IPS-15b (cell line): ENCODE measurements around the gene POU3F1.

ENCODE experiments used
- H3K27me3 ChIP-seq: one replicate; pipeline ENCODE4 v1.6.1; 2013; ENCODE audit warnings: low read length; ENCODE audit not compliant: control insufficient read depth, insufficient read depth
- H3K36me3 ChIP-seq: one replicate; pipeline ENCODE4 v1.6.1; 2013; ENCODE audit warnings: low read length; ENCODE audit not compliant: control insufficient read depth, insufficient read depth
- H3K4me1 ChIP-seq: one replicate; pipeline ENCODE4 v1.6.1; 2013; ENCODE audit warnings: mild to moderate bottlenecking, low read length; ENCODE audit not compliant: control insufficient read depth, insufficient read depth
- H3K4me3 ChIP-seq: one replicate; pipeline ENCODE4 v1.5.1; 2013; ENCODE audit warnings: low read depth, low read length
- H3K9ac ChIP-seq: one replicate; pipeline ENCODE4 v1.6.1; 2013; ENCODE audit warnings: low read depth, mild to moderate bottlenecking, low read length
- H3K9me3 ChIP-seq: one replicate; pipeline ENCODE4 v1.6.1; 2013; ENCODE audit warnings: mild to moderate bottlenecking, low read length; ENCODE audit not compliant: control insufficient read depth, insufficient read depth

Gene POU3F1

DNA sequence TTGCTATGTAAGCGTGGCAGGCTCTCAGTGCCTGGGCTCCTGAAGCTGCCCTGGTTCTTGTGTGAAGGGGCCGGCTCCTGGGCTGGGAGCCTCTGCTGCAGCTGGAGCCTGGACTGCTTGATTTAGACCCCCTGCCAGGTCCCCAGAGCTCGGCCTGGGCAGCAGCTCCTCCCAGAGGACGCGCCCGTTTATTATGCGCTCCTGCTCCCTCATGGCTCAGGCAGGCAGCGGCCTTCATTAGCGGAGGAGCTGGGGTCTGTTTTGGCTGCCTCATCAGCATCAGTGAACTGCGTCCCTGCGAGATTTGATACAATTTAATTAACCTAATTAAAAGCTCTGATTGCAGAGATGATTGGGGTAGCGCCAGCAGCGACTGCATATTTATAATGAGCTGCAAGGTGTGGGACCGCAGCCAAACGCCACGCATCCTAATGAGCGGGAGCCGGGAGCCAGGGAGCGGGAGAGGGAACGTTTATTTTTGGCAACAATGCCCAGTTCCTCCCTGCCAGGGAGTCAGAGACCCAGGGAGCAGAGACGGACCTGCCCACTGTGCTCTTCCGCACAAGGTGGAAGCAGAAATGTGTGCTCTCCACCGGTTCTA is 17.4 kb downstream of the POU3F1 start:
- Histone ChIP-seq H3K36me3 (peaks cover 21% of the 10 kb centered on the region), H3K4me1 (peaks cover 23% of the 10 kb centered on the region), H3K27me3 (no peaks in the 10 kb centered on the region), H3K9ac (peak overlapping the region; percentile 55), H3K4me3 (peak overlapping the region; percentile 0), H3K9me3 (no peaks in the 10 kb centered on the region)

- H3K4me3 ChIP-seq = no peak overlapping the region
- no peaks in the 10 kb centered on the region for H3K27me3 ChIP-seq
- H3K9ac ChIP-seq = no peak overlapping the region
- H3K36me3 ChIP-seq = peaks cover 26% of the 10 kb centered on the region
- no peaks in the 10 kb centered on the region for H3K9me3 ChIP-seq
- peaks cover 23% of the 10 kb centered on the region for H3K4me1 ChIP-seq
These were observed 17.9 kb downstream of the POU3F1 start for GRCh38 chr1:38028671-38029070.

DNA sequence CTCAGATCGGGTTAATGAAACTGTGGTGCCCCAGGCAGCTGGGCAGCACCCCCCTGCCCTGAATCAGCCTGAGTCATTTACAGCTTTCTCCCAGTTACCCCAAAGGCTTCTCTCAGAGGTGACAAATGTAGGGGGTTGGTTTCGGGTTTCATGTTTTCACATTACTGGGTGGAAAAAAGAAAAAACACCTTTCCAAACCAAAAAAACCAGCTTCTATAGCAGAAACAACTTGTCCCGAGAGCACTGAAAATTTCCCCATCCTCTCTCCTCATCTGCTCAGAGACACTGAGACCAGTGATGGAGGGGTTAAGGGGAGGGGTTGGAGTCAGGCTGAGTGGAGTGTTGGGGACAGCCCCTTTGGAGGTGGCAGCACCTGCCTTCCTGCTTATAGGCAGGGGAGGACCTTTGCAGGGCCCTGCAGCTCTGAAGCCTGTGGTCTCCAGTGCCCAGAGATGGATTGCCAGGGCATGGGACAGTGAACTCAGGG is 18.4 kb downstream of the POU3F1 start:
- Histone ChIP-seq H3K27me3 (no peaks in the 10 kb centered on the region), H3K4me1 (peaks cover 23% of the 10 kb centered on the region), H3K36me3 (peaks cover 31% of the 10 kb centered on the region), H3K4me3 (no peak overlapping the region), H3K9ac (no peak overlapping the region), H3K9me3 (no peaks in the 10 kb centered on the region)

- Histone ChIP-seq H3K27me3 (no peaks in the 10 kb centered on the region), H3K4me1 (peaks cover 23% of the 10 kb centered on the region), H3K9ac (peak overlapping the region; percentile 37), H3K4me3 (no peak overlapping the region), H3K9me3 (no peaks in the 10 kb centered on the region), H3K36me3 (peaks cover 35% of the 10 kb centered on the region)
These were observed 19.1 kb downstream of the POU3F1 start for GRCh38 chr1:38027201-38028104.

DNA sequence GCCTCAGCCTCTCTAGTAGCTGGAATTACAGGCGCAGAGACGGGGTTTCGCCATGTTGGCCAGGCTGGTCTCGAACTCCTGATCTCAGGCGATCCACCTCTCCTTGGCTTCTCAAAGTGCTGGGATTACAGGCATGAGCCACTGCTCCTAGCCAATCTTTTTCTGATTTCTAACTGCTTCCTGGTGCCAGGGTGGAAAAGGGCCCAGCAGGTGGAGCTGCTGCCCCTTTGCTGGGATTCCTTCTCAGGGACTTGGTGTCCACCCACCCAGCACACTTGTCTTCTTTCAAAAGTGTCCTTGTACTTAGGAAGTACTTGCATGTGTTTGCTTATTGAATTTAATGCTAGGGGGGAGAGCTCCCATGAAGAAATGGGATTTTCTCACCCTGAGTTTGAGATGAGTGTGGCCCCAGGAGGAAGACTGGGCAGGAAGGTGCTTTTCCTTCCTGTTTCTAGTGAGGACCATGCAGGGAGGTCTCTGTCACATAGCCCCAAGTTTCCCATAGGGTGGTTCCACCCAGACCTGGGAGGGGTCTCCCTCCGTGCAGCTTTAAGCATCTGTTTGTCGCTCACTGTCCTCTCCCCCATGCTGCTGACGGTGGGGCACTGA is 19.9 kb downstream of the POU3F1 start:
- Histone ChIP-seq H3K9me3 (no peaks in the 10 kb centered on the region), H3K4me3 (no peak overlapping the region), H3K4me1 (peaks cover 23% of the 10 kb centered on the region), H3K27me3 (no peaks in the 10 kb centered on the region), H3K36me3 (peaks cover 34% of the 10 kb centered on the region), H3K9ac (no peak overlapping the region)

GRCh38 chr1:38025664-38026063 is 20.9 kb downstream of the POU3F1 start:
- Histone ChIP-seq H3K4me3 (no peak overlapping the region), H3K36me3 (peaks cover 35% of the 10 kb centered on the region), H3K9ac (no peak overlapping the region), H3K4me1 (peaks cover 23% of the 10 kb centered on the region), H3K9me3 (no peaks in the 10 kb centered on the region), H3K27me3 (no peaks in the 10 kb centered on the region)

DNA sequence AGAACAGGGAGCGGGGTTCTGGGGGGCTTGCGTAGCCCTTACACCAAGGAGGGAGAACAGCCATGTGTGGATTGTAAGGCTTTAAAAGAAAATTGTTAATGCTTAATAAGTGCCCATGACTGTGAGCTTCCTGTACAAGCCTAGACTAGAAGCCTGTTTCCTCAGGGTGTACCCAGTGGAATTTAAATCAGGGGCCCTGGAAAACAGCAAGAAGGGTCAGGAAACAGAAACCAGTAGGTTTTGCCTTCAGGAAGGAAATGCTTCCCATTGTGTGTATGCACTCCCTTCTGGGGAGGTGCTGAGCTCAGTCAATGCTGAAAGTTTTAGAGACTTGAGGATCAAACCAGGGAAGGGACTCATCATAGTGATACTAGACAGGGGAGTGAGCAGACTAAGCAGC is 21.4 kb downstream of the POU3F1 start:
- no peaks in the 10 kb centered on the region for H3K27me3 ChIP-seq
- H3K36me3 ChIP-seq = peaks cover 39% of the 10 kb centered on the region
- peaks cover 23% of the 10 kb centered on the region for H3K4me1 ChIP-seq
- no peak overlapping the region for H3K9ac ChIP-seq
- H3K9me3 ChIP-seq = no peaks in the 10 kb centered on the region
- H3K4me3 ChIP-seq = no peak overlapping the region

DNA sequence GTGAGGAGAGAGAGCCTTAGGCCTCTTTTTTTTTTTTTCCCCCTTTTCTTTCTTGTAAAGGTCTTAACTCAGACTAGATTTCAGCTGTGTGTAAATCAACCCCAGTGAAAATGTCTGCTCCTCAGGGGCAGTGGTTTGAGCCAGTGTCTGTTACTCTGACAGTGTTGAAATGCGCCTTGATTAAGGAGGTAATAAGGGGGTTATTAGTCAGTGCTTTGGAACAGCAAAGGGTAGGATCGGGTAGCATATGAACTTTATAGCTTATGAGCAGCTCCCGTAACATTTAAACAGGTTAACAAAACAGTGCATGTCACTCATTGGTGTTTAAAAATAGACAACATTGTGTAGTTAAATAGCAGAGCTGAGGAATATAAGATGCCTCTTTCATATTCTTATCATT is 23.8 kb downstream of the POU3F1 start:
- no peaks in the 10 kb centered on the region for H3K27me3 ChIP-seq
- H3K4me1 ChIP-seq = peaks cover 6% of the 10 kb centered on the region
- no peaks in the 10 kb centered on the region for H3K9me3 ChIP-seq
- H3K36me3 ChIP-seq = peaks cover 45% of the 10 kb centered on the region
- H3K9ac ChIP-seq = no peak overlapping the region
- H3K4me3 ChIP-seq = no peak overlapping the region

DNA sequence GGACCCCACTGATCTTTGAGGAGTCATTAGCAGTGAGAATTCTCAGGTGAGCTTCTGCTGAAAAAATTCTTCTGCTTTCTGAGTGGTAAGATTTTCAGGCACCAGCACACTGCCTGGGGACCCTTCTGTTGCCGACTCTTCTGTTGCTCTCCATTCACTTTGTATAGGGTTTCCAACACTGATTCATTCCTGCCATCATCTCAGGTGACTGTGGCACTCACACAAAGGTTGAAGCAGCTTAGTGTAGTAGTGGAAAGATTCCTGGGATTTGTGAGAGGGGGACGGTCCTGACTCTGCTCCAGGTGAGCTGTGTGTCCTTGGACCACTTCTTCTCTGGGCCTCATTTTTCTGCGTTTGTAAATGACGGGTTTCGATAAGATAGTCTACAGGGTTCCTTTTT is 24.6 kb downstream of the POU3F1 start:
- Histone ChIP-seq H3K36me3 (peaks cover 46% of the 10 kb centered on the region), H3K9ac (no peak overlapping the region), H3K4me1 (no peaks in the 10 kb centered on the region), H3K9me3 (no peaks in the 10 kb centered on the region), H3K4me3 (no peak overlapping the region), H3K27me3 (no peaks in the 10 kb centered on the region)

- Histone ChIP-seq H3K9ac (no peak overlapping the region), H3K27me3 (no peaks in the 10 kb centered on the region), H3K4me1 (no peaks in the 10 kb centered on the region), H3K36me3 (peaks cover 43% of the 10 kb centered on the region), H3K4me3 (no peak overlapping the region), H3K9me3 (no peaks in the 10 kb centered on the region)
These were observed 26.2 kb downstream of the POU3F1 start for GRCh38 chr1:38020396-38020795.

GRCh38 chr1:38018864-38019343 is 27.7 kb downstream of the POU3F1 start:
- H3K27me3 ChIP-seq = no peaks in the 10 kb centered on the region
- no peaks in the 10 kb centered on the region for H3K9me3 ChIP-seq
- H3K4me1 ChIP-seq = no peaks in the 10 kb centered on the region
- H3K9ac ChIP-seq = no peak overlapping the region
- H3K36me3 ChIP-seq = peaks cover 38% of the 10 kb centered on the region
- no peak overlapping the region for H3K4me3 ChIP-seq
